GDM1 (cell line): ENCODE results near the gene GALNS.
A peak's percentile ranks its signal among the peaks of the same experiment; 100 is the strongest.

Experiments used
- DNase-seq: peaks from one replicate; lab custom pipeline; 2025; lab: John Stamatoyannopoulos, UW

GALNS gene

GRCh38 chr16:88769617-88770460 lies 86.9 kb downstream of the GALNS start:
- peak; percentile 25 for DNase-seq

- no peak for DNase-seq
These were observed 88.5 kb downstream of the GALNS start for GRCh38 chr16:88768071-88768783.

- DNase-seq: no peak
These were observed 89.1 kb downstream of the GALNS start for GRCh38 chr16:88767546-88768070.

- no peak for DNase-seq
These were observed 89.8 kb downstream of the GALNS start for GRCh38 chr16:88766975-88767374.

- DNase-seq: no peak
These were observed 91.8 kb downstream of the GALNS start for GRCh38 chr16:88764913-88765349.

GRCh38 chr16:88764080-88764479 lies 92.7 kb downstream of the GALNS start:
- DNase-seq: no peak
